HG02884 (cell line): Measurements from ENCODE around the gene HDX.
"Not testable (repeated sequence)": the region's sequence is repeated elsewhere in the genome, so short reads cannot be mapped to it uniquely, and the experiment has no call there.

Experiments used
- ATAC-seq: cut with Tn5 transposase; IDR thresholded peaks from one replicate; pipeline ENCODE4 v1.9.1; 2021; ENCODE audit warnings: mild to moderate bottlenecking, moderate library complexity; ENCODE audit not compliant: unreplicated experiment

The HDX gene

GRCh38 chrX:84501798-84502628 is at the start of gene HDX:
TSS of gene HDX (minus strand) at chrX:84502453. CDS start at chrX:84475397, 27,056 bp downstream.
- peak; percentile 95 for ATAC-seq

GRCh38 chrX:84541315-84541714 is 39.1 kb upstream of the HDX start:
- not testable (repeated sequence) for ATAC-seq

- ATAC-seq, result not testable (repeated sequence)
These were observed 35.4 kb upstream of the HDX start for GRCh38 chrX:84537627-84538026.

- ATAC-seq, result no peak
These were observed 13.8 kb downstream of the HDX start for GRCh38 chrX:84488426-84488825.

- peak; percentile 100 for ATAC-seq
These were observed 14.6 kb downstream of the HDX start for GRCh38 chrX:84487365-84488353.

GRCh38 chrX:84479086-84479485 is 23.2 kb downstream of the HDX start:
- no peak for ATAC-seq

- ATAC-seq, result no peak
These were observed 25.1 kb downstream of the HDX start for GRCh38 chrX:84477114-84477513.

- no peak for ATAC-seq
These were observed 26.7 kb downstream of the HDX start for GRCh38 chrX:84475596-84475995.

GRCh38 chrX:84475101-84475500 is 27.2 kb downstream of the HDX start:
- ATAC-seq, result no peak

- no peak for ATAC-seq
These were observed 33.0 kb downstream of the HDX start for GRCh38 chrX:84469226-84469625.

GRCh38 chrX:84467898-84468297 is 34.4 kb downstream of the HDX start:
- no peak for ATAC-seq

- ATAC-seq, result no peak
These were observed 48.7 kb downstream of the HDX start for GRCh38 chrX:84453351-84454246.

GRCh38 chrX:84441143-84441542 is 61.1 kb downstream of the HDX start:
- no peak for ATAC-seq

GRCh38 chrX:84415140-84415539 is 87.1 kb downstream of the HDX start:
- ATAC-seq, result no peak

GRCh38 chrX:84363663-84364062 is 138.6 kb downstream of the HDX start:
- peak; percentile 77 for ATAC-seq

GRCh38 chrX:84363051-84363450 is 139.2 kb downstream of the HDX start:
- no peak for ATAC-seq

GRCh38 chrX:84362184-84362838 is 139.9 kb downstream of the HDX start:
- ATAC-seq, result no peak

- no peak for ATAC-seq
These were observed 144.0 kb downstream of the HDX start for GRCh38 chrX:84358271-84358670.

GRCh38 chrX:84357296-84357695 is 145.0 kb downstream of the HDX start:
- ATAC-seq, result no peak

- ATAC-seq, result no peak
These were observed 161.3 kb downstream of the HDX start for GRCh38 chrX:84340968-84341367.
